Neuronal stem cell (in vitro differentiated cells): Measurements from ENCODE around the gene SLAMF8.

Experiments used
- DNase-seq: peaks from one replicate; pipeline ENCODE4 v3.0.0-alpha.2; 2013; ENCODE audit warnings: low spot score
- H2AFZ ChIP-seq: one replicate; pipeline ENCODE4 v1.6.1; 2013; ENCODE audit warnings: mild to moderate bottlenecking, low read length, inconsistent platforms
- H2AK5ac ChIP-seq: 2 replicates; pipeline ENCODE4 v1.6.1; 2013; ENCODE audit warnings: low read depth, mild to moderate bottlenecking, inconsistent platforms, low read length, moderate library complexity, mixed read lengths
- H2BK120ac ChIP-seq: 2 replicates; pipeline ENCODE4 v1.6.1; 2013; ENCODE audit warnings: low read depth, mild to moderate bottlenecking, inconsistent platforms, low read length, moderate library complexity, mixed read lengths
- H2BK12ac ChIP-seq: one replicate; pipeline ENCODE4 v1.6.1; 2013; ENCODE audit warnings: low read length, inconsistent platforms
- H2BK15ac ChIP-seq: 2 replicates; pipeline ENCODE4 v1.6.1; 2013; ENCODE audit warnings: mild to moderate bottlenecking, low read length, inconsistent platforms, mixed read lengths
- H2BK5ac ChIP-seq: one replicate; pipeline ENCODE4 v1.6.1; 2013; ENCODE audit warnings: inconsistent platforms, mild to moderate bottlenecking, low read length, moderate library complexity
- H3K14ac ChIP-seq: one replicate; pipeline ENCODE4 v1.6.1; 2013; ENCODE audit warnings: low read length, inconsistent platforms
- H3K18ac ChIP-seq: 2 replicates; pipeline ENCODE4 v1.6.1; 2013; ENCODE audit warnings: low read length, inconsistent platforms
- H3K23ac ChIP-seq: 2 replicates; pipeline ENCODE4 v1.6.1; 2013; ENCODE audit warnings: low read depth, mild to moderate bottlenecking, mixed read lengths, low read length, inconsistent platforms; ENCODE audit not compliant: poor library complexity
- H3K27ac ChIP-seq: replicated peaks from 3 replicates; pipeline ENCODE4 v1.5.1; 2013; ENCODE audit warnings: low read length, inconsistent platforms
- H3K27me3 ChIP-seq, 3 experiments: 2 replicates each; pipeline ENCODE4 v1.6.1; 2013; ENCODE audit warnings: low read length in 3 of 3, mild to moderate bottlenecking in 2 of 3, inconsistent platforms in 1 of 3, low read depth in 1 of 3, mixed read lengths in 1 of 3, moderate library complexity in 1 of 3; ENCODE audit not compliant: control insufficient read depth in 3 of 3, insufficient read depth in 3 of 3
- H3K36me3 ChIP-seq, 2 donors: replicated peaks in 1 of 2; 2 replicates each; pipeline ENCODE4 v1.6.1; 2013; ENCODE audit warnings: low read length in 2 of 2; ENCODE audit not compliant: control insufficient read depth in 2 of 2, insufficient read depth in 2 of 2
- H3K4ac ChIP-seq: 2 replicates; pipeline ENCODE4 v1.6.1; 2013; ENCODE audit warnings: inconsistent platforms, mild to moderate bottlenecking, low read length, moderate library complexity
- H3K4me1 ChIP-seq, 2 donors: 1 replicate in 1 of 2; 2 replicates in 1 of 2; pipeline ENCODE4 v1.6.1; 2013; ENCODE audit warnings: low read length in 2 of 2, low read depth in 1 of 2; ENCODE audit not compliant: control insufficient read depth in 2 of 2, insufficient read depth in 1 of 2
- H3K4me2 ChIP-seq: one replicate; pipeline ENCODE4 v1.6.1; 2013; ENCODE audit warnings: mild to moderate bottlenecking, low read length, inconsistent platforms; ENCODE audit not compliant: insufficient read depth, poor library complexity, severe bottlenecking
- H3K4me3 ChIP-seq, 2 donors: 2 replicates each; pipeline ENCODE4 v1.5.1; 2013; ENCODE audit warnings: low read length in 2 of 2, mild to moderate bottlenecking in 2 of 2, inconsistent platforms in 1 of 2, moderate library complexity in 1 of 2
- H3K79me1 ChIP-seq: one replicate; pipeline ENCODE4 v1.6.1; 2013; ENCODE audit warnings: low read depth, mild to moderate bottlenecking, inconsistent platforms, low read length, moderate library complexity
- H3K9ac ChIP-seq: one replicate; pipeline ENCODE4 v1.6.1; 2013; ENCODE audit warnings: mild to moderate bottlenecking, low read depth, low read length, inconsistent platforms; ENCODE audit not compliant: poor library complexity
- H3K9me3 ChIP-seq, 2 donors: replicated peaks in 1 of 2; 2 replicates each; pipeline versions ENCODE3 to v1.6.1; 2013; ENCODE audit warnings: low read length in 2 of 2, mild to moderate bottlenecking in 2 of 2, inconsistent platforms in 1 of 2, low read depth in 1 of 2, mixed read lengths in 1 of 2, moderate library complexity in 1 of 2; ENCODE audit not compliant: control insufficient read depth in 2 of 2, insufficient read depth in 1 of 2
- H4K8ac ChIP-seq: one replicate; pipeline ENCODE4 v1.6.1; 2013; ENCODE audit warnings: low read depth, mild to moderate bottlenecking, inconsistent platforms, low read length, moderate library complexity
- H4K91ac ChIP-seq: one replicate; pipeline ENCODE4 v1.6.1; 2013; ENCODE audit warnings: low read length, low read depth, mild to moderate bottlenecking, inconsistent platforms; ENCODE audit not compliant: poor library complexity
- WGBS, 2 donors: extraction: QIAGEN DNeasy Blood & Tissue Kit; methylation state at CpG; one replicate each; pipeline ENCODE4 v1.1.7; 2013; ENCODE audit warnings: missing lambda C conversion rate in 2 of 2, mixed read lengths in 1 of 2; ENCODE audit not compliant: insufficient read length in 2 of 2, insufficient replicate concordance in 1 of 2; ENCODE audit errors: extremely low coverage in 2 of 2; 5-methylcytosine and 5-hydroxymethylcytosine counted together

SLAMF8 gene

DNA sequence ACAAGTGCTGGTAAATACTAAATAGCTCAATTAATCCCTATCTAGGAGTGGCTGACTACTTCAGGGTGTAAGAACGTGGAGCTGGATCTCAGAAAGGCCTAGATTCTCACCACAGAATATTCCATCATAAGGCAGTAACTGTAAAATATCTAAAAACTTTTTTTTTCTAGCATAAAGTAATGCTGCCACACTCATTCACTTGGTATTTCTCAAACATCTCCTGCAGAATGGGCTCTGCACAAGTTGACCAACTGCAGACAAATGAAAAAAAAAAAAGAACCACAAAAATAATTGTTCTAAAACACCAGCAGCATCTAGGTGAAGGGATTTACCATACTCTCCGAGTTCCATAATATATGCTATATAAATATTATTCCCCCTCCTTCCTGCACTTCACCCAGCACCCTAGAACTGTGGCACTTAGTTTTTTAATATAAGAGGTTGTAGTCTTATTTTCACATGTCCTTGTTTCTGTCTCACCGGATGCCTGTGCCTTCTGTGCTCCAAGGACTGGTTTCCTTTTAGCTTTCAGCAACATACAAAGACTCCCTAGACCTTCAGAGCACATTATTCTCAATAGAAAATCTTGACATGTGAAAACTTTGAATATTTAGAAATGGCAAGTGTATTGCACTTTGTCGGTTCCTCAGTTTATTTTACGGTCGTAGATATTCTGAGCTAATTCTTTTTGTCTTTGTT, 26.9 kb downstream of the SLAMF8 start:
- H3K4me3 ChIP-seq = no peak overlapping the region

DNA sequence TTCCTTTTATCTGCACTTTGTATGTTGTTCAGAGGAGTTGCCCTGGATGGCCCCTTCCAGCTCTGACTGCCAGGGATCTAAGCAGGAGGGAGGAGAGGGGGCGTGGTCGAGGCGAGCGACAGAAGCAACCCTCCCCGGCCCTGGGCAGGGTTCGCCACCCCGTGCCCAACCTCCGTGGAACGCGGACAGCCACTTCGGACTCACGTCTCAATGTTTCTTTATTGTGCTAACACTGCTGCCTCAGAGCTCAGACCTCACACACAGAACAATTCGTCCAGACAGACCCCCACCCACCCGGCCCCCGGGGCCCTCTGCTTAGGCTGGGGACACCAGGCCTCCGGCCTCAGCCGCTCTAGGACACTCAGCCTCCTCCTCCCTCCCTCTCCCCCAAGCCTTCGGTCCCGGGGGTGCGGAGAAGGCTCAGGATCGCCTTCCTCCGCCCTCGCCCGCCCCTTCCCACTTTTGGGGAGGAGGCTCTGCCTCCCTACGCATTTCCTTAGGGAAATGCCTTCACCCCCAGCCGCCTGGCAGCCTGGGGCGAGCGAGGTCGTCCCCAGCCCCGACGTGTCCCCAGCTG, 27.5 kb downstream of the SLAMF8 start:
- Histone ChIP-seq H3K27ac (no peak overlapping the region), H3K27me3 (peaks cover 7 to 68% (median 40%) of the 10 kb centered on the region in 3 experiments)
- WGBS, 2 donors = no CpG with 5 or more reads among the region's 31 CpGs

More for the DNA sequence above, 26.9 kb downstream of the SLAMF8 start:
- H3K4me2 ChIP-seq = peak overlapping the region; percentile 79
- H3K79me1 ChIP-seq = no peaks in the 10 kb centered on the region
- no peak overlapping the region for H3K27ac ChIP-seq
- no peak overlapping the region for H3K18ac ChIP-seq
- H2AFZ ChIP-seq = peak overlapping the region; percentile 47
- no peak overlapping the region for H2BK15ac ChIP-seq
- no peak overlapping the region for H2BK120ac ChIP-seq
- WGBS, 2 donors = no CpG with 5 or more reads among the region's 6 CpGs
- H3K23ac ChIP-seq = no peak overlapping the region
- H2AK5ac ChIP-seq = no peak overlapping the region
- H2BK12ac ChIP-seq = no peak overlapping the region
- H3K36me3 ChIP-seq = no peaks in the 10 kb centered on the region
- no peak overlapping the region for H3K4ac ChIP-seq
- DNase-seq = no peak
- H3K27me3 ChIP-seq = peaks cover 7 to 64% (median 39%) of the 10 kb centered on the region in 3 experiments
- H3K9me3 ChIP-seq = peaks cover 5% of the 10 kb centered on the region in 2 donors
- H2BK5ac ChIP-seq = no peak overlapping the region
- no peak overlapping the region for H4K91ac ChIP-seq
- peaks cover 0 to 4% of the 10 kb centered on the region in 2 donors for H3K4me1 ChIP-seq
- no peak overlapping the region for H3K9ac ChIP-seq
- no peak overlapping the region for H4K8ac ChIP-seq
- no peak overlapping the region for H3K14ac ChIP-seq

GRCh38 chr1:159854693-159855192, 28.1 kb downstream of the SLAMF8 start:
- H3K9me3 ChIP-seq = peaks cover 5% of the 10 kb centered on the region in 2 donors
- no peak overlapping the region for H3K27ac ChIP-seq
- peaks cover 0 to 4% of the 10 kb centered on the region in 2 donors for H3K4me1 ChIP-seq
- H2BK5ac ChIP-seq = no peak overlapping the region
- peak overlapping the region; percentile 36 for H2AFZ ChIP-seq
- no peak overlapping the region for H2AK5ac ChIP-seq
- H3K14ac ChIP-seq = no peak overlapping the region
- H3K23ac ChIP-seq = peak overlapping the region; percentile 51
- H3K79me1 ChIP-seq = no peaks in the 10 kb centered on the region
- no peak overlapping the region for H3K4ac ChIP-seq
- no peak overlapping the region for H2BK15ac ChIP-seq
- H3K4me2 ChIP-seq = peak overlapping the region; percentile 79
- H3K18ac ChIP-seq = peak overlapping the region; percentile 46
- H3K36me3 ChIP-seq = no peaks in the 10 kb centered on the region
- H4K91ac ChIP-seq = no peak overlapping the region
- H4K8ac ChIP-seq = no peak overlapping the region
- DNase-seq = no peak
- WGBS, 2 donors = no CpG with 5 or more reads among the region's 59 CpGs
- peaks cover 7 to 72% (median 40%) of the 10 kb centered on the region in 3 experiments for H3K27me3 ChIP-seq
- H2BK12ac ChIP-seq = no peak overlapping the region
- H2BK120ac ChIP-seq = no peak overlapping the region
- peak overlapping the region in 1 of 2 donors; percentile 70 for H3K4me3 ChIP-seq
- H3K9ac ChIP-seq = peak overlapping the region; percentile 44

More for the DNA sequence above, 27.5 kb downstream of the SLAMF8 start:
- DNase-seq = peak; percentile 45
- H2BK5ac ChIP-seq = no peak overlapping the region
- H2AFZ ChIP-seq = peak overlapping the region; percentile 47
- H3K14ac ChIP-seq = no peak overlapping the region
- no peak overlapping the region for H3K18ac ChIP-seq
- H3K4me2 ChIP-seq = peak overlapping the region; percentile 79
- no peak overlapping the region for H4K91ac ChIP-seq
- no peak overlapping the region for H3K4ac ChIP-seq
- peak overlapping the region; percentile 56 for H3K9ac ChIP-seq
- H3K23ac ChIP-seq = peak overlapping the region; percentile 51
- H3K36me3 ChIP-seq = no peaks in the 10 kb centered on the region
- no peak overlapping the region for H2BK120ac ChIP-seq
- H2BK12ac ChIP-seq = no peak overlapping the region
- H3K4me1 ChIP-seq = peaks cover 0 to 4% of the 10 kb centered on the region in 2 donors
- H3K9me3 ChIP-seq = peaks cover 5% of the 10 kb centered on the region in 2 donors
- peak overlapping the region in 1 of 2 donors; percentile 70 for H3K4me3 ChIP-seq
- H3K79me1 ChIP-seq = no peaks in the 10 kb centered on the region
- H2AK5ac ChIP-seq = no peak overlapping the region
- no peak overlapping the region for H2BK15ac ChIP-seq
- no peak overlapping the region for H4K8ac ChIP-seq

GRCh38 chr1:159855709-159856108, 29.0 kb downstream of the SLAMF8 start:
- H3K14ac ChIP-seq = no peak overlapping the region
- H2AK5ac ChIP-seq = no peak overlapping the region
- H3K4ac ChIP-seq = no peak overlapping the region
- no peaks in the 10 kb centered on the region for H3K36me3 ChIP-seq
- no peak overlapping the region for H2BK12ac ChIP-seq
- H3K9ac ChIP-seq = no peak overlapping the region
- peaks cover 7 to 78% (median 41%) of the 10 kb centered on the region in 3 experiments for H3K27me3 ChIP-seq
- H2AFZ ChIP-seq = no peak overlapping the region
- H3K9me3 ChIP-seq = peaks cover 5% of the 10 kb centered on the region in 2 donors
- H4K91ac ChIP-seq = no peak overlapping the region
- no peak overlapping the region for H4K8ac ChIP-seq
- no peak overlapping the region for H2BK15ac ChIP-seq
- WGBS, 2 donors = no CpG with 5 or more reads among the region's 34 CpGs
- H3K4me3 ChIP-seq = no peak overlapping the region
- H3K4me1 ChIP-seq = peaks cover 0 to 4% of the 10 kb centered on the region in 2 donors
- peak overlapping the region; percentile 13 for H3K23ac ChIP-seq
- no peak for DNase-seq
- H3K79me1 ChIP-seq = no peaks in the 10 kb centered on the region
- no peak overlapping the region for H2BK5ac ChIP-seq
- H2BK120ac ChIP-seq = no peak overlapping the region
- no peak overlapping the region for H3K4me2 ChIP-seq
- no peak overlapping the region for H3K27ac ChIP-seq
- peak overlapping the region; percentile 40 for H3K18ac ChIP-seq
